GM23338 (cell line): ENCODE results near the gene PIKFYVE. TPM values are rescaled to one million over a fixed set of nuclear protein-coding genes. Genes with fewer than 3 reads are reported as not detected.

Experiments
- ATAC-seq: fragments of 200-7000 bp; cut with Tn5 transposase; 3 replicates; pipeline ENCODE4 v1.9.1; 2020
- DNase-seq: peaks from one replicate; pipeline ENCODE4 v3.0.0-alpha.2; 2015; ENCODE audit warnings: low spot score
- H2AFZ ChIP-seq: fragments of 200-600 bp; sonication (generic); 2 replicates; pipeline ENCODE4 v1.8.0; 2016; ENCODE audit warnings: antibody characterized with exemption, mild to moderate bottlenecking, moderate library complexity
- H3F3A ChIP-seq: fragments of 200-600 bp; sonication (generic); replicated peaks from 2 replicates; pipeline ENCODE4 v1.8.0; 2017; ENCODE audit warnings: antibody characterized with exemption, mixed run types, low read depth
- H3K27ac ChIP-seq: fragments of 200-600 bp; sonication (generic); 2 replicates; pipeline ENCODE4 v1.6.1; 2016; ENCODE audit warnings: low read depth
- H3K27me3 ChIP-seq: fragments of 200-600 bp; sonication (generic); 2 replicates; pipeline ENCODE4 v1.8.0; 2016; ENCODE audit warnings: mild to moderate bottlenecking, mixed run types, moderate library complexity; ENCODE audit not compliant: insufficient read depth
- H3K36me3 ChIP-seq: fragments of 200-600 bp; sonication (generic); 2 replicates; pipeline ENCODE4 v1.8.0; 2016; ENCODE audit warnings: mild to moderate bottlenecking; ENCODE audit not compliant: insufficient read depth
- H3K4me1 ChIP-seq: fragments of 200-600 bp; sonication (generic); 2 replicates; pipeline ENCODE4 v1.8.0; 2016; ENCODE audit warnings: mild to moderate bottlenecking, moderate library complexity; ENCODE audit not compliant: insufficient read depth
- H3K4me2 ChIP-seq: fragments of 200-600 bp; sonication (generic); 2 replicates; pipeline ENCODE4 v1.7.1; 2017; ENCODE audit warnings: mixed run types
- H3K4me3 ChIP-seq: fragments of 200-600 bp; sonication (generic); 2 replicates; pipeline ENCODE4 v1.6.1; 2016; ENCODE audit warnings: mixed run types
- H3K79me2 ChIP-seq: fragments of 200-600 bp; sonication (generic); replicated peaks from 2 replicates; pipeline ENCODE4 v1.8.0; 2017; ENCODE audit warnings: mild to moderate bottlenecking; ENCODE audit not compliant: insufficient read depth
- H3K9me2 ChIP-seq: fragments of 200-600 bp; sonication (generic); 2 replicates; pipeline ENCODE4 v1.8.0; 2017; ENCODE audit not compliant: insufficient read depth
- H4K20me1 ChIP-seq: fragments of 200-600 bp; sonication (generic); replicated peaks from 2 replicates; pipeline ENCODE4 v1.8.0; 2017; ENCODE audit warnings: mild to moderate bottlenecking; ENCODE audit not compliant: insufficient read depth
- H3K27ac Mint-ChIP-seq: 2 replicates; pipeline ENCODE4 v1.8.0; 2020; ENCODE audit warnings: inconsistent platforms, mild to moderate bottlenecking, moderate library complexity, mixed read lengths
- H3K27me3 Mint-ChIP-seq: 3 replicates; pipeline ENCODE4 v1.8.0; 2022; ENCODE audit warnings: low read depth, mild to moderate bottlenecking, moderate library complexity, mixed read lengths, inconsistent platforms; ENCODE audit not compliant: insufficient read depth, poor library complexity
- H3K36me3 Mint-ChIP-seq: 3 replicates; pipeline ENCODE4 v1.8.0; 2021; ENCODE audit warnings: low read depth, mild to moderate bottlenecking, inconsistent platforms, moderate library complexity, mixed read lengths
- H3K4me1 Mint-ChIP-seq: 3 replicates; pipeline ENCODE4 v1.8.0; 2020; ENCODE audit warnings: mild to moderate bottlenecking, inconsistent platforms, mixed read lengths
- H3K4me3 Mint-ChIP-seq: 3 replicates; pipeline ENCODE4 v1.8.0; 2021; ENCODE audit warnings: moderate library complexity, mild to moderate bottlenecking, inconsistent platforms, mixed read lengths
- H3K9me3 Mint-ChIP-seq: 3 replicates; pipeline ENCODE4 v1.8.0; 2020; ENCODE audit warnings: moderate library complexity, mild to moderate bottlenecking, inconsistent platforms, mixed read lengths
- CREB1 ChIP-seq: fragments of 250-450 bp; sonication (Bioruptor Pico); IDR thresholded peaks from 2 replicates; pipeline ENCODE4 v1.5.0; 2020; ENCODE audit warnings: low read depth, mild to moderate bottlenecking, moderate library complexity
- CTCF ChIP-seq, 2 experiments: fragments of 200-600 bp in 1 of 2; sonication (generic) in 1 of 2; conservative IDR thresholded peaks; 2 replicates each; pipeline versions ENCODE4 v1.5.1 to v1.6.1; 2016 to 2017; ENCODE audit warnings: antibody characterized with exemption in 2 of 2, low read depth in 2 of 2, mild to moderate bottlenecking in 2 of 2, moderate library complexity in 1 of 2
- ETS1 ChIP-seq: IDR thresholded peaks from 2 replicates; pipeline ENCODE4 v1.6.1; 2016; ENCODE audit warnings: antibody characterized with exemption
- JUNB ChIP-seq: IDR thresholded peaks from one replicate; pipeline ENCODE4 v1.6.1; 2016; ENCODE audit warnings: antibody characterized with exemption; ENCODE audit not compliant: unreplicated experiment
- NANOG ChIP-seq: IDR thresholded peaks from 2 replicates; pipeline ENCODE4 v1.6.1; 2016; ENCODE audit warnings: antibody characterized with exemption, borderline replicate concordance
- POLR2AphosphoS5 ChIP-seq: IDR thresholded peaks from 2 replicates; pipeline ENCODE4 v1.6.1; 2016; ENCODE audit warnings: antibody characterized with exemption, low read depth
- STAT1 ChIP-seq: IDR thresholded peaks from one replicate; pipeline ENCODE4 v1.6.1; 2016; ENCODE audit warnings: antibody characterized with exemption; ENCODE audit not compliant: unreplicated experiment
- ZNF114 ChIP-seq: fragments of 250-450 bp; sonication (Bioruptor Pico); IDR thresholded peaks from 2 replicates; pipeline ENCODE4 v1.5.0; 2020; ENCODE audit warnings: mild to moderate bottlenecking, moderate library complexity
- ZNF331 ChIP-seq: fragments of 250-450 bp; sonication (Bioruptor Pico); IDR thresholded peaks from 2 replicates; pipeline ENCODE4 v1.5.0; 2020; ENCODE audit warnings: low read depth, mild to moderate bottlenecking, moderate library complexity
- ZNF462 ChIP-seq: fragments of 250-450 bp; sonication (Bioruptor Pico); IDR thresholded peaks from 2 replicates; pipeline ENCODE4 v1.5.0; 2020; ENCODE audit warnings: mild to moderate bottlenecking, moderate library complexity
- polyA plus RNA-seq: library from polyadenylated mRNA; unstranded; fragments of >200 nt; fragmentation: Nextera tagmentation; extraction: Ambion mirVana; gene quantifications from 2 replicates; pipeline ENCODE4 v1.2.1, GENCODE V29; 2016
- total RNA-seq: library from RNA; depleted of rRNA; stranded (reverse); fragments of >200 nt; shearing (Covaris generic); gene quantifications from 2 replicates; pipeline ENCODE4 v1.2.3, GENCODE V29; 2014

PIKFYVE gene
- total and polyA plus RNA-seq, 2 experiments from 2014 or later = 15.1 to 48.0 TPM

- no peak for TF ChIP-seq ZNF462 (CRISPR knock-in tag)
- no peak for TF ChIP-seq CTCF (conservative IDR thresholded peaks at IDR 0.05; ENCODE audit: low read depth in 2 of 2)
- TF ChIP-seq CREB1 (CRISPR knock-in tag) = no peak
Observed at GRCh38 chr2:208319391-208319790, 53.3 kb downstream of the PIKFYVE start (continued).

GRCh38 chr2:208320686-208321085 is 54.6 kb downstream of the PIKFYVE start:
- no peak for DNase-seq
- Mint-ChIP-seq H3K9me3 (no peaks in the 10 kb centered on the region), H3K27ac (no peak overlapping the region), H3K36me3 (peaks cover 53% of the 10 kb centered on the region), H3K4me1 (no peaks in the 10 kb centered on the region), H3K27me3 (no peaks in the 10 kb centered on the region), H3K4me3 (no peak overlapping the region)
- Histone ChIP-seq H3K4me2 (no peak overlapping the region), H3F3A (no peaks in the 10 kb centered on the region), H3K79me2 (no peaks in the 10 kb centered on the region), H3K4me3 (no peak overlapping the region), H3K4me1 (no peaks in the 10 kb centered on the region), H3K27ac (no peak overlapping the region), H4K20me1 (no peaks in the 10 kb centered on the region), H2AFZ (no peak overlapping the region), H3K9me2 (no peaks in the 10 kb centered on the region), H3K36me3 (peaks cover 32% of the 10 kb centered on the region), H3K27me3 (no peaks in the 10 kb centered on the region)
- ATAC-seq = no peak
- TF ChIP-seq POLR2AphosphoS5 (no peak), ZNF114 (CRISPR knock-in tag) (no peak), ETS1 (no peak), JUNB (no peak), CTCF (conservative IDR thresholded peaks at IDR 0.05; ENCODE audit: low read depth in 2 of 2) (no peak), CREB1 (CRISPR knock-in tag) (no peak), STAT1 (no peak), ZNF331 (CRISPR knock-in tag) (no peak), NANOG (no peak)
